Amniotic stem cell (primary cell): ENCODE results near the gene OR2A1.
"Not testable (repeated sequence)": the region's sequence is repeated elsewhere in the genome, so short reads cannot be mapped to it uniquely, and the experiment has no call there.

ENCODE experiments used
- DNase-seq: peaks from one replicate; lab custom pipeline; 2025; lab: John Stamatoyannopoulos, UW

The OR2A1 gene

GRCh38 chr7:144323359-144323758 is 11.1 kb downstream of the OR2A1 start:
- not testable (repeated sequence) for DNase-seq

GRCh38 chr7:144325868-144326267 is 13.6 kb downstream of the OR2A1 start:
- not testable (repeated sequence) for DNase-seq

GRCh38 chr7:144330044-144330443 is 17.8 kb downstream of the OR2A1 start:
- not testable (repeated sequence) for DNase-seq

- DNase-seq = not testable (repeated sequence)
Measured at GRCh38 chr7:144331221-144331995, 19.2 kb downstream of the OR2A1 start.

- not testable (repeated sequence) for DNase-seq
Measured at GRCh38 chr7:144331996-144332288, 19.7 kb downstream of the OR2A1 start.

- DNase-seq = not testable (repeated sequence)
Measured at GRCh38 chr7:144348625-144349024, 36.4 kb downstream of the OR2A1 start.

GRCh38 chr7:144351667-144352066 is 39.4 kb downstream of the OR2A1 start:
- not testable (repeated sequence) for DNase-seq

GRCh38 chr7:144355176-144355822 is 43.1 kb downstream of the OR2A1 start, which contains the start of gene ARHGEF5:
TSS of gene ARHGEF5 (plus strand) at chr7:144355402. CDS start at chr7:144362670, 7,268 bp downstream.
- not testable (repeated sequence) for DNase-seq

- not testable (repeated sequence) for DNase-seq
Measured at GRCh38 chr7:144356185-144356584, 44.0 kb downstream of the OR2A1 start.

- not testable (repeated sequence) for DNase-seq
Measured at GRCh38 chr7:144356860-144357259, 44.6 kb downstream of the OR2A1 start.

GRCh38 chr7:144362061-144362460 is 49.8 kb downstream of the OR2A1 start:
- DNase-seq = not testable (repeated sequence)

GRCh38 chr7:144365523-144365922 is 53.3 kb downstream of the OR2A1 start:
- not testable (repeated sequence) for DNase-seq

GRCh38 chr7:144367250-144367649 is 55.0 kb downstream of the OR2A1 start:
- not testable (repeated sequence) for DNase-seq

GRCh38 chr7:144369221-144369620 is 57.0 kb downstream of the OR2A1 start:
- not testable (repeated sequence) for DNase-seq
